Measurements from ENCODE around the gene TMEM174. TPM values are rescaled to one million over a fixed set of nuclear protein-coding genes. Genes with fewer than 3 reads are reported as not detected.

TMEM174 gene
- total RNA-seq, 3 donors from 2014 or later = not detected

DNA sequence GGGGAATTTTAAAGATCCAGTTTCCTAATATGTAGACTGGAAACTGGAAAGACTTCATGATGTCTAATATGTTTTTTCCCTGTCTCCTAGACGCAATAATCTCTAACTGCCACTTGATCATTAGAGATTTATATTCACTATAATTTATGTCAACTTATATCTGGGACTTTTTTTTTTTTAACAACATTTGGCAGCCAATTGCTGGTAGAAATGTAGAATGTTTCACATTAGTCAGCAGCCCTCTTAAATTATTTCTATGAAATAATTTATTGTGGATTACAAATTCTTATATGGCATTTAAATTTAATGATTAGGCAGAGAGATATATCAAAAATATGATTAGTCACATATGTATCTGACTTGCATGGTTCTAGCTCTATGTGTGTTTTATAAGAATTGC lies 48.2 kb downstream of the TMEM174 start:
- ATAC-seq (no peak), DNase-seq (no peak)
- TF ChIP-seq, protein P1, sequence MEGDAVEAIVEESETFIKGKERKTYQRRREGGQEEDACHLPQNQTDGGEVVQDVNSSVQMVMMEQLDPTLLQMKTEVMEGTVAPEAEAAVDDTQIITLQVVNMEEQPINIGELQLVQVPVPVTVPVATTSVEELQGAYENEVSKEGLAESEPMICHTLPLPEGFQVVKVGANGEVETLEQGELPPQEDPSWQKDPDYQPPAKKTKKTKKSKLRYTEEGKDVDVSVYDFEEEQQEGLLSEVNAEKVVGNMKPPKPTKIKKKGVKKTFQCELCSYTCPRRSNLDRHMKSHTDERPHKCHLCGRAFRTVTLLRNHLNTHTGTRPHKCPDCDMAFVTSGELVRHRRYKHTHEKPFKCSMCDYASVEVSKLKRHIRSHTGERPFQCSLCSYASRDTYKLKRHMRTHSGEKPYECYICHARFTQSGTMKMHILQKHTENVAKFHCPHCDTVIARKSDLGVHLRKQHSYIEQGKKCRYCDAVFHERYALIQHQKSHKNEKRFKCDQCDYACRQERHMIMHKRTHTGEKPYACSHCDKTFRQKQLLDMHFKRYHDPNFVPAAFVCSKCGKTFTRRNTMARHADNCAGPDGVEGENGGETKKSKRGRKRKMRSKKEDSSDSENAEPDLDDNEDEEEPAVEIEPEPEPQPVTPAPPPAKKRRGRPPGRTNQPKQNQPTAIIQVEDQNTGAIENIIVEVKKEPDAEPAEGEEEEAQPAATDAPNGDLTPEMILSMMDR (IDR thresholded peaks at IDR 0.05) = no peak
- Histone ChIP-seq H3K4me1 (ENCODE audit: low read depth) (no peaks in the 10 kb centered on the region), H3K4me3 (no peak overlapping the region), H3K9me3 (no peaks in the 10 kb centered on the region), H3K36me3 (ENCODE audit: low read depth) (no peaks in the 10 kb centered on the region)
- intact Hi-C loops (cut with DNase I, micrococcal nuclease) = loop anchor here in 1 of 2 donors (5.0 kb wide), 1 partner anchor 231 kb away; no protein-coding TSS in a partner anchor

- no peaks in the 10 kb centered on the region for H3K4me1 ChIP-seq (ENCODE audit: low read depth)
- H3K4me3 ChIP-seq = no peak overlapping the region
- TF ChIP-seq, protein P1 (IDR thresholded peaks at IDR 0.05) = no peak
- H3K36me3 ChIP-seq (ENCODE audit: low read depth) = no peaks in the 10 kb centered on the region
- H3K9me3 ChIP-seq = no peaks in the 10 kb centered on the region
- intact Hi-C loops (cut with DNase I, micrococcal nuclease) = loop anchor here in 1 of 2 donors (5.0 kb wide), 1 partner anchor 231 kb away; no protein-coding TSS in a partner anchor
- ATAC-seq (no peak), DNase-seq (no peak)
Measured at GRCh38 chr5:73221726-73222125, 48.7 kb downstream of the TMEM174 start.

GRCh38 chr5:73222173-73222572 lies 49.2 kb downstream of the TMEM174 start:
- peak; percentile 58 for ATAC-seq
- H3K9me3 ChIP-seq = no peaks in the 10 kb centered on the region

More at GRCh38 chr5:73222173-73222572, 49.2 kb downstream of the TMEM174 start:
- Histone ChIP-seq H3K4me1 (ENCODE audit: low read depth) (no peaks in the 10 kb centered on the region), H3K36me3 (ENCODE audit: low read depth) (no peaks in the 10 kb centered on the region), H3K4me3 (no peak overlapping the region)
- TF ChIP-seq, protein P1 (IDR thresholded peaks at IDR 0.05) = no peak
- DNase-seq = no peak
- intact Hi-C loops (cut with DNase I, micrococcal nuclease) = loop anchor here in 1 of 2 donors (5.0 kb wide), 1 partner anchor 230 kb away; no protein-coding TSS in a partner anchor

Other genes starting within 250 kb of the TMEM174 start
- 10 to 100 TPM; 49.5 to 57.6 (median 56.7) TPM for gene FCHO2, start 217.2 kb upstream of the TMEM174 start, total RNA-seq
- gene TMEM171, start 52.6 kb upstream of the TMEM174 start, total RNA-seq = 100 to 1,000 TPM in 1 of 3 donors, 10 to 100 TPM in 2; 34.5 to 101 (median 70.9) TPM

Measured in mucosa of descending colon (tissue), 3 donors.